ACC112 (cell line): ENCODE measurements around the gene PHAF1.

ENCODE experiments used
- H2AFZ ChIP-seq: fragments of 200-600 bp; sonication (generic); one replicate; pipeline ENCODE4 v1.6.0; 2017; ENCODE audit warnings: antibody characterized with exemption, low read length; ENCODE audit not compliant: unreplicated experiment
- H3K27ac ChIP-seq: fragments of 200-600 bp; sonication (generic); 2 replicates; pipeline ENCODE4 v1.5.1; 2014; ENCODE audit warnings: low read depth, mild to moderate bottlenecking, antibody characterized with exemption, low read length, moderate library complexity
- H3K27me3 ChIP-seq: fragments of 200-600 bp; sonication (generic); 2 replicates; pipeline ENCODE4 v1.6.1; 2014; ENCODE audit warnings: mild to moderate bottlenecking, antibody characterized with exemption, low read length, moderate library complexity, mixed read lengths; ENCODE audit not compliant: insufficient read depth
- H3K36me3 ChIP-seq: fragments of 200-600 bp; sonication (generic); 2 replicates; pipeline ENCODE4 v1.6.1; 2016; ENCODE audit warnings: mild to moderate bottlenecking, antibody characterized with exemption, low read length, moderate library complexity, mixed read lengths; ENCODE audit not compliant: insufficient read depth
- H3K4me1 ChIP-seq: fragments of 200-600 bp; sonication (generic); one replicate; pipeline ENCODE4 v1.6.1; 2016; ENCODE audit warnings: low read length, mixed read lengths; ENCODE audit not compliant: insufficient read depth, unreplicated experiment, control insufficient read depth
- H3K4me3 ChIP-seq: fragments of 200-600 bp; sonication (generic); 2 replicates; pipeline ENCODE4 v1.5.1; 2014; ENCODE audit warnings: mild to moderate bottlenecking, low read depth, low read length
- H3K79me2 ChIP-seq: fragments of 200-600 bp; sonication (generic); one replicate; pipeline ENCODE4 v1.6.0; 2016; ENCODE audit warnings: low read length; ENCODE audit not compliant: control insufficient read depth, unreplicated experiment, insufficient read depth

PHAF1 gene

DNA sequence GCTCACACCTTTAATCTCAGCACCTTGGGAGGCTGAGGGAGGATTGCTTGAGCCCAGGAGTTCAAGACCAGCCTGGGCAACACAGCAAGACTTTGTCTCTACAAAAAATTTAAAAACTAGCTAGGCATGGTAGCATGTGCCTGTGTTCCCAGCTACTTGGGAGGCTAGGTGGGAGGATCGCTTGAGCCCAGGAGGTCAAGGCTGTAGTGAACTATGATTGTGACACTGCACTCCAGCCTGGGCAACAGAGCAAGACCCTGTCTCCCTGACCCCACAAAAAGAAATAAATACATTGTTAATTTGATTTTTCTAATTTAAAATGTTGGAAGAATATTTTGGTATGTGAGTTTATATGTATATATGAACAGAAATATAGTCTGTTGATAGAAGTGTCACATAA lies 22.4 kb upstream of the PHAF1 start:
- no peaks in the 10 kb centered on the region for H3K36me3 ChIP-seq
- no peaks in the 10 kb centered on the region for H3K27me3 ChIP-seq
- no peaks in the 10 kb centered on the region for H3K4me1 ChIP-seq
- H3K27ac ChIP-seq, result no peak overlapping the region
- H3K79me2 ChIP-seq, result peaks cover 16% of the 10 kb centered on the region
- no peak overlapping the region for H3K4me3 ChIP-seq
- H2AFZ ChIP-seq, result no peak overlapping the region

DNA sequence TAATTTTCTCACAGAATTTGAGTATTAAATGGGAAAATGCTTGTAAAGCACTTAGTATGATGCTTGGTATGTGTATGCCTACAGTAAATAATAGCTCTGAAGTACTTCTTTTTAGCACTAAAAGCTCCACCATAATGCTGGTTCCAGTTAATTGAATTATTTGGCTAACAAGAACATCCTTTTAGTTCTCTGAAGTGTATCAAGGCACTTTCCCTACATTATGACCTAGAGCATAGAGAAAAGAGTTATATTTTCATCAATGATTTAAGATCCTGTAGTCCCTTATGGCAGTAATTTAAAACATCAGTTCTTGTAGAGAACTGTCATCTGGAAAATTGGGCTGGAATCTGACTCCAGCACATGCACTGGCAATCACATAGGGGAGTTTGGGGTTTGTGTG lies 21.9 kb upstream of the PHAF1 start:
- Histone ChIP-seq H3K27me3 (no peaks in the 10 kb centered on the region), H3K4me1 (no peaks in the 10 kb centered on the region), H3K79me2 (peaks cover 16% of the 10 kb centered on the region), H2AFZ (no peak overlapping the region), H3K4me3 (no peak overlapping the region), H3K27ac (no peak overlapping the region), H3K36me3 (no peaks in the 10 kb centered on the region)

DNA sequence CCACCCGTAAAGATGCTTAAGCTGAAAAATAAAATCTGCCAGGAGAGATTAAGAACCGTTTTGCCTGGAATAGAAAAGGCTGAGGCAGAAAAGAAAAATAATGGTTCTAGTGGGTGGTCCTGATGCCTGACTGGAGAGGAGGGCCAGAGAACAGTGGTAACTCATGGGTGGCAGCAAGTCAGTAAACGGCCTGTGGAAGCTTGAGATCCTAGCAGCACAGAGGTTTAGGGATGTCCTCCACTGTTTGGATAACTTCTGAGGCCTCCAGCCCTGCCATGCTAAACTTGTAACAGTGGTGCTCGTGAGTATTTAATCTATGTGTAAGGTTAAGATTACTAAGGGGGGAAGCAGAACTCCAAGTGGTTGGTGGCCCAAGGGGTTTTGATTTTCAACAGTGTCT lies 21.2 kb upstream of the PHAF1 start:
- H3K4me1 ChIP-seq, result no peaks in the 10 kb centered on the region
- H2AFZ ChIP-seq, result no peak overlapping the region
- no peak overlapping the region for H3K27ac ChIP-seq
- no peaks in the 10 kb centered on the region for H3K27me3 ChIP-seq
- H3K79me2 ChIP-seq, result peaks cover 16% of the 10 kb centered on the region
- H3K4me3 ChIP-seq, result no peak overlapping the region
- H3K36me3 ChIP-seq, result no peaks in the 10 kb centered on the region

DNA sequence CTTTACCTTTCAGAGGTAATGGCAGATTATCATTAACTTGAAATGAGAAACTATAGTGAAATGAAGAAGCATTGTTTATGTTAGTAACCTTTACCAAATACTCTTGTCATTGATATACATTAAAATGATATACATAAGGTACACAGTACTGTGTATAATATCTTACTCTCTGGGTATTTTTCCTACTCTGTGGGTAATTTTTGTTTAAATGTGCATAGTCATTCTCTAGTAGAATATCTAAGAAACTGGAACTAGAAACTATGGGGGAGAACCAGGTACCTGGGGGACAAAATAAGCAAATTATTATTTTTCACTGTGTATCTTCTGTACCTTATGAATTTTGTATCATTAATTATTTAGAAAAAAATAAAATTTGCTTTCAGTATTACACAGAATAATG lies 20.6 kb upstream of the PHAF1 start:
- H3K27ac ChIP-seq, result peak overlapping the region; percentile 4; the same call in 1 of the 2 replicates
- no peak overlapping the region for H2AFZ ChIP-seq
- no peak overlapping the region for H3K4me3 ChIP-seq
- no peaks in the 10 kb centered on the region for H3K36me3 ChIP-seq
- H3K27me3 ChIP-seq, result no peaks in the 10 kb centered on the region
- H3K4me1 ChIP-seq, result no peaks in the 10 kb centered on the region
- peaks cover 16% of the 10 kb centered on the region for H3K79me2 ChIP-seq

DNA sequence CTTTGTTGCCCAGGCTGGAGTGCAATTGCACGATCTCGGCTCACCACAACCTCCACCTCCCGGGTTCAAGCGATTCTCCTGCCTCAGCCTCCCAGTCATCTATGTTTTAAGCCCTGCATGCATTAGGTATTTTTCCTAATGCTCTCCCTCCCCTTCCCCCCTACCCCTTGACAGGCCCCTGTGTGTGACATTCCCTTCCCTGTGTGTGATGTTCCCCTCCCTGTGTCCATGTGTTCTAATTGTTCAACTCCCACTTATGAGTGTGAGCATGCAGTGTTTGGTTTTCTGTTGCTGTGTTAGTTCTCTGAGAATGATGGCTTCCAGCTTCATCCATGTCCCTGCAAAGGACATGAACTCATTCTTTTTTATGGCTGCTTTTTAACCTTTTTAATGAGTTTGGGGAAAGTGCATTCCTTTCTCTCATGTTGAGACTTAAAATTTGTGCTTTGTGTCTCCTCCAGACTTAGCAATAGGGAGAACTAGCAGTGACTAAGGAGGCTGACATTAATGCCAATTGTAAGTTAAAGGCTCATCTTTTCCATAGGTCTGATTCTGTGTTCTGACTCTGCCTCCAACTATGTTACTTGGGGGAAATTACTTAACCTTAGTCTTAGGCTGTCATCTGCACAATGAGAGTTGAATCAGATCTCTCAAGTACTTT lies 17.7 kb upstream of the PHAF1 start:
- no peak overlapping the region for H3K27ac ChIP-seq
- no peak overlapping the region for H3K4me3 ChIP-seq
- H3K27me3 ChIP-seq, result no peaks in the 10 kb centered on the region
- H2AFZ ChIP-seq, result no peak overlapping the region
- no peaks in the 10 kb centered on the region for H3K4me1 ChIP-seq
- H3K36me3 ChIP-seq, result no peaks in the 10 kb centered on the region
- peaks cover 14% of the 10 kb centered on the region for H3K79me2 ChIP-seq

DNA sequence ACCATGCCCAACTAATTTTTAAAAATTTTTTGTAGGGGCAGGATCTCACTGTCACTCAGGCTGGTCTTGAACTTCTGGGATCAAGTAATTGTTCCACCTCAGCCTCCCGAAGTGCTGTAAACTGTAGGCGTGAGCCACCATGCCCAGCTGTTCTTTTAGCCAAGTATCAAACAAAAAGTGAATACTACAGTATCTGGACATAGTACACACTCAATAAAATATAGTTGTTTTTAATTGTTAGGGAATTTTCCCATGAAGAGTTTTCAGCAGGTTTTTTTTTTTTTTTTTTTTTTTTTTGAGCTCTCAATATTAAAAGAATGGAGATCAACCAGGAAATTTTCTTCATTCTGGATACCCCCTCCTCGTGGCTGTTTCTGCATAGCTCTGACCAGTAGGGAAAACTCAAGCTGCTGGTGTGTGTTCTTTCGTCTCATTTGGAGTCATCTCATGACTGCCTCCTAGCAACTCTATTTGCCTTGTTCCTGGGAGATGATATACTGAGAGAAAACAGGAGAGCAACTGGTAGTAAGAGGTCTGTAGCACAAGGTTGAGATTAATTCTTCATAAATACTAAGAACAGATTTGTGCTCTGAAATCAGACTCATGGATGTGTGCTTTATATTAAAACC lies 16.5 kb upstream of the PHAF1 start:
- H3K79me2 ChIP-seq, result peaks cover 12% of the 10 kb centered on the region
- no peak overlapping the region for H3K4me3 ChIP-seq
- H3K36me3 ChIP-seq, result no peaks in the 10 kb centered on the region
- H3K27me3 ChIP-seq, result no peaks in the 10 kb centered on the region
- H3K27ac ChIP-seq, result no peak overlapping the region
- H2AFZ ChIP-seq, result no peak overlapping the region
- no peaks in the 10 kb centered on the region for H3K4me1 ChIP-seq

DNA sequence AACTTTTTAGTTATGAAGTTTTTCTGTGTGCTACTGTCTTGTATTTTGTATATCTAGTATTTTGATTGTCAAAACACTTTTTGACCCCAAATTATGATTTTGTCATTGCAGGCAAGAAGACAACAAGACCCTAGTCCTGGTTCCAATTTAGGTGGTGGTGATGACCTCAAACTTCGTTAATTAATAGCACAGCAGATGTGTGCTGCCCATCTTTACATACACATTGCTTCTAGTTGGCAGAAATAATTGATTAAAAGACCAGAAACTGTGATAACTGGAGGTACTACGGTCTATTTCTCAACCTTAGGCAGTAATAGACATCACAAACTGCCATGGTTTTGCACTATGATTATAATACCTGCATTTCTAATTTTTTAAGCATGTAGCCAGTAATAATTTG lies 11.1 kb upstream of the PHAF1 start:
- Histone ChIP-seq H3K4me3 (no peak overlapping the region), H3K79me2 (no peaks in the 10 kb centered on the region), H2AFZ (no peak overlapping the region), H3K4me1 (no peaks in the 10 kb centered on the region), H3K27ac (no peak overlapping the region), H3K27me3 (no peaks in the 10 kb centered on the region), H3K36me3 (0 out of 2 replicates have a peak, but pooled peaks cover 4% of the 10 kb centered on the region)

DNA sequence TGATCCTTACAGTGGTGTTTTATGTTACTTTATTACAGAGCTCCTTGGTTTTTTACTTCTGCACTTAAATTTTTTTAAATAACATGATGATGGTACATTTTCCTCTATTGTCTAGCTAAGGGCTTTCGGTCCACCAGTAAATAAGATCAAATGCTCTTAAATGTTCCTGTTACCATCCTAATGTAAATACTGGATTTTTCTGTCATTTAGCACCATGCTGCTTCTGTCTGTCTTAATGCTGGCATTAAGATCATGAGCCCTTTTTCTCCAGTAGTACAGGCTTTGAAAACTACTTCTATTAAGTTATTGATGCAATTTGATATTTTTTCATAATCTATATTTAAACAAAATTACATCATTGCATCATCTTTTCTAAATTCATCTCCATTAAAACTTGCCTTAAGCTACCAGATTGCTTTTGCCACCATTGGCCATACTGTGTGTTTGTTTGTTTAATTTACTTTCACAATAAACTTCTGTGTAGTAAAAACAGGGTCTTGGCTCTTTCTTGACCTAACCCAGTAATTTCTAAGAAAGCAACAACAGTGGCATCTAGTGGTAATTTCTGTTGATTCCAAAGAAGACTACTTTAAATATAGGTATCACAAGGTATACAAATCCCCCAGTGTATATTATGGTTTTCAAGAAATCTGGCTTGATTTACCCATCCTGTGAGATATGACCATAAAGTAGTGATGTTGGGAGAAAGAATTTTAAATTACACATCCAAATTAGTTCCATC lies 9.0 kb upstream of the PHAF1 start:
- H3K27ac ChIP-seq, result no peak overlapping the region
- H3K79me2 ChIP-seq, result no peaks in the 10 kb centered on the region
- no peak overlapping the region for H2AFZ ChIP-seq
- H3K27me3 ChIP-seq, result no peaks in the 10 kb centered on the region
- no peaks in the 10 kb centered on the region for H3K4me1 ChIP-seq
- no peak overlapping the region for H3K4me3 ChIP-seq
- 0 out of 2 replicates have a peak, but pooled peaks cover 4% of the 10 kb centered on the region for H3K36me3 ChIP-seq

DNA sequence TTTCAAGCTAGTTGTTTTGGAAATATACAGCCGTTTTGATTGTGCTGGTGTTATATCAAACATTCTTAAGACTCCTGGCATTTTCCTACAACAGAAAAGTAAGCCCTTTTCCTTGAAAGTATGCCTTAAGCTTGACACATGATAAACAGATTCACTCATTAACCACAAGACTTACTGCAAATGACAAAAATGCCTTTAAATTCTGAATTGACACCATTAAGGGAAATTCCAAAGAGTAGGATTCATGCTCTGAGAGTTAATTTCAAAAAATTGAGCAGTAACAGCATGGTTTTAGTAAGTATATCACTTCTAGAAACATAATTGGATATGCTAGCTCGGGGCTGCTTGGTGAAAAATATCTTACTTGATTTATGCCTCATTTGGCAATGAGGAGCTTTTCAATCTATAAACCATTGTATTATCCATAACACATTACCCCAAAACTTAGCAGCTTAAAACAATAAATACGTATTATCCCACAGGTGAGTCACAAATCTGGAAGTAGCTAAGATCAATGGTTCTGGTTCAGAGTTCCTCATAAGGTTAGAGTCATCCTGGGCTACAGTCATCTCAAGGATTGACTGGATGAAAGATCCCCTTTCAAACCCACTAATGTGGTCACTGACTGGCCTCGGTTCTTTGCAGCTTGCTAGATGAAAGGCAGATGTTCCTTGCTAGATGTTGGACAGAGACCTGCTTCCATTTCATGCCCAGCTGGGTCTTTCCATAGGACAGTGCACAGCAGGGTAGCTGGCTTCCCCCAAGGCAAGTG lies 8.2 kb upstream of the PHAF1 start:
- no peak overlapping the region for H2AFZ ChIP-seq
- H3K79me2 ChIP-seq, result no peaks in the 10 kb centered on the region
- no peak overlapping the region for H3K4me3 ChIP-seq
- 0 out of 2 replicates have a peak, but pooled peaks cover 4% of the 10 kb centered on the region for H3K36me3 ChIP-seq
- H3K4me1 ChIP-seq, result no peaks in the 10 kb centered on the region
- H3K27ac ChIP-seq, result no peak overlapping the region
- H3K27me3 ChIP-seq, result no peaks in the 10 kb centered on the region

DNA sequence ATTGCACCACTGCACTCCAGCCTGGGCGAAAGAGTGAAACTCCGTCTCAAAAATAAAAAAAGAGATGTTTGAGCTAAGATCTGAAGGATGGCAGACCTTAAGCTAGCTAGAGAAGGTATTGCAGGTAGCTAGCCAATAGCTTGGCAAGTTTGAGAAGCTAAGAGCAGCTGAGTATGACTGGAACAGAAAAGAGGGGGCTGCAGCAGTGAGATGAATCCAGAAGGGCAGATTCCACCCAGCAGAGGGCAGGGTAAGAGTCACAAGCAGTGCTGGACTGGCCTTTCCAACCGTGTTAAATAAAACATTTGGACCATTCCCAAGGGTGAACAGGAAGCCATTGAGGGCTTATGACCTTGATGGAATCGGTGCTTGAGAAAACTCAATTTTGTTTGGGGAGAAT lies 5.7 kb upstream of the PHAF1 start:
- peaks cover 2% of the 10 kb centered on the region for H3K4me1 ChIP-seq
- H3K79me2 ChIP-seq, result no peaks in the 10 kb centered on the region
- 0 out of 2 replicates have a peak, but pooled peaks cover 4% of the 10 kb centered on the region for H3K36me3 ChIP-seq
- H2AFZ ChIP-seq, result no peak overlapping the region
- no peak overlapping the region for H3K4me3 ChIP-seq
- no peak overlapping the region for H3K27ac ChIP-seq
- H3K27me3 ChIP-seq, result no peaks in the 10 kb centered on the region
